ENCODE results near the gene MAPK8IP2.

DNA sequence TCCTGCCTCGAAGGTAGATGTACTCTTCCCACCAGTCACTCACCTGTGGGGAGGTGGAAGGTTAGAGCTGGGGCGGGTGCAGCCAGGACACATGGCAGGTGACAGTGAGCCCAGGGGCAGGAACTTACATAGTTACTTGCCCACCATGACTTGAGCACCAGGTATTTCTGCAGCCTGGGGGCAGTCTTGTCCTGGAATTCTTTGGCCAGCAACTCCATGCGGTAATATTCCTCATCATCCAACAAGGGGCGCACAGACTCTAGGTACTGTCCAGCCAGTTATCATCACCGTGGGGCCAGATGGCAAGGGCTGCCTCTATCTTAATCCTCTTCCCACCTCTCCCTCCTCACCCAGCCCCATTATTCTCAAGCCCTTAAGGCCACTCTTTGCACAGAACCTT, 24.5 kb upstream of the MAPK8IP2 start:
- TF ChIP-seq, protein P1, sequence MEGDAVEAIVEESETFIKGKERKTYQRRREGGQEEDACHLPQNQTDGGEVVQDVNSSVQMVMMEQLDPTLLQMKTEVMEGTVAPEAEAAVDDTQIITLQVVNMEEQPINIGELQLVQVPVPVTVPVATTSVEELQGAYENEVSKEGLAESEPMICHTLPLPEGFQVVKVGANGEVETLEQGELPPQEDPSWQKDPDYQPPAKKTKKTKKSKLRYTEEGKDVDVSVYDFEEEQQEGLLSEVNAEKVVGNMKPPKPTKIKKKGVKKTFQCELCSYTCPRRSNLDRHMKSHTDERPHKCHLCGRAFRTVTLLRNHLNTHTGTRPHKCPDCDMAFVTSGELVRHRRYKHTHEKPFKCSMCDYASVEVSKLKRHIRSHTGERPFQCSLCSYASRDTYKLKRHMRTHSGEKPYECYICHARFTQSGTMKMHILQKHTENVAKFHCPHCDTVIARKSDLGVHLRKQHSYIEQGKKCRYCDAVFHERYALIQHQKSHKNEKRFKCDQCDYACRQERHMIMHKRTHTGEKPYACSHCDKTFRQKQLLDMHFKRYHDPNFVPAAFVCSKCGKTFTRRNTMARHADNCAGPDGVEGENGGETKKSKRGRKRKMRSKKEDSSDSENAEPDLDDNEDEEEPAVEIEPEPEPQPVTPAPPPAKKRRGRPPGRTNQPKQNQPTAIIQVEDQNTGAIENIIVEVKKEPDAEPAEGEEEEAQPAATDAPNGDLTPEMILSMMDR (IDR thresholded peaks at IDR 0.05), result peak in 2 of 4 donors; percentile 34 to 35
- no peak for TF ChIP-seq POLR2A (IDR thresholded peaks at IDR 0.05)

Data from right lobe of liver (tissue), 4 donors.